OCI-M1 (cell line): Measurements from ENCODE around the gene TARBP1.
A peak's percentile ranks its signal among the peaks of the same experiment; 100 is the strongest.
"Not testable (repeated sequence)": the region's sequence is repeated elsewhere in the genome, so short reads cannot be mapped to it uniquely, and the experiment has no call there.

Experiments
- DNase-seq: peaks from one replicate; lab custom pipeline; 2025; lab: John Stamatoyannopoulos, UW

The TARBP1 gene

DNA sequence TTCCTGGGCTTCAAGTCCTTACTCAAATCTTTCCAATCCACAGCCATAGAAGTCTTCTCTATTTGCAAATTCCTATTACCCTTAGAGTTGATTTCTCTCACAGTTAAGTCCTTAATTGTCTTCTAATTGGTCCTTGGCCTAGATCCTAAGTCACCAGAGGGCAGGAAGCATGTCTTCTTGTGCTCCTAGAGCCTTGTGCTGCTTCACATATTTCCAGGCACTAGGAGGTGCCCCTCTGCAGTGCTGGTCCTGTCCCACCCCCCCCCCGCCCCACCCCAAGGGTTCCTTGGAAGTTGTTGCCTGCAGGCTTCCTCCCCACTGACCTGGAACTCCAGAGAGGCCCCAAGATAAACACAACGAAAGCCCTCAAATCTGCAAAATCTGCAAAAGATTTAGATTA lies 28.1 kb upstream of the TARBP1 start:
- DNase-seq = peak; percentile 49

DNA sequence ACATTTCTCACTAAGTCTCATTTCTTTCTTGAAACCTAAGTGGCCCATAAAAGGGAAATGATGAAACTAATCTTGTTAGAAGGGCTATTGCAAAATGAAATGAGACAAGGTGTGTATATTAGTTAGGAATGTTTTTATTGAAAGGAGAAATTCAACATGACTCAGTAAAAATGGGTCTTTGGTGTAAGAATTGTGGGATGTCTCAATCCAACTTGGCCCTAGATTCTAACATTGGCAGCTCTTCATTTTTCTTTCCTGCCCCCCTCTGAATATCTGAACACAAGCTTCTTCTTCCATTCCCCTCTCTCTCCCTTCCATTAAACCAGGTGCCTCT lies 26.8 kb upstream of the TARBP1 start:
- DNase-seq = no peak

DNA sequence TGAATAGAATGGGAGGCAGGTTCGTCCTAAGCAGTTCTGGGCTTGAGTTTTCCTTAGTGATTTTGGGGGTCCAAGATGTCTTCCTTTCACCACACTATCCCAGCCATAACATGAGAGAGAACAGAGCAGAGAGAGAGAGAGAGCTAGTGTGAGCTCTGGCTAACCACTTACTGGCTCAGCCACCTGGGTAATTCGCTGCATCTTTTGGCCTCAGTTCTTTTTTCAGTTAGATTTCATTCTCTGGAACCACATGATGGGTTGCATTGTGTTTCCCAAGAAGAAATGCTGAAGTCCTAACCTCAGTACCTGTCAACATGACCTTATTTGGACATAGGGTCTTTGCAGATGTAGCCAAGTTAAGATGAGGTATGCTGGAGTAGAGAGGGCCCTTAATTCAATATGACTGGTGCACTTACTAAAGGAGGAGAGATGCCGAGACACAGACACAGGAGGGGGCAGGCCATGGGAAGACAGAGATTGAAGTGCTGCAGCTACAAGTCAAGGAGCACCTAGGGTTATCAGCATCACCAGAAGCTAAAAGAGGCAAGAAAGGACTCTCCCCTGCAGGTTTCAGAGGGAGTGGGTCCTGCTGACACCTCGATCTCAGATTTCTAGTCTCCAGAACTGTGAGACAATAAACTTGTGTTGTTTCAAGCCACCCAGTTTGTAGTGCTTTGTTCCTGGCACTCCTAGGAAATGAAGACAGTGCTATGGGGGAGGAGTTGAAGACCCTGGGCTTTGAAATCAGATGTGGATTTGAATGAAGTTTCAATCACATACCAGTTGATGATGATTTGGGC lies 26.2 kb upstream of the TARBP1 start:
- no peak for DNase-seq

DNA sequence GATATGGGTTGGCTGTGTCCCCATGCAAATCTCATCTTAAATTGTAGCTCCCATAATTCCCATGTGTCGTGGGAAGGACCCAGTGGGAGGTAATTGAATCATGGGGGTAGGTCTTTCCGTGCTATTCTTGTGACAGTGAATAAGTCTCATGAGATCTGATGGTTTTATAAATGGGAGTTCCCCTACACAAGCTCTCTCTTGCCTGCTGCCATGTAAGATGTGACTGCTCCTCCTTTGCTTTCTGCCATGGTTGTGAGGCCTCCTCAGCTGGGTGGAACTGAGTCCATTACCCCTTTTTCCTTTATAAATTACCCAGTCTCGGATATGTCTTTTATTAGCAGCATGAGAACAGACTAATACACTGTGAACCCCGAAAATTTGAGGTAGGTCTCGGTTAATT lies 25.3 kb upstream of the TARBP1 start:
- DNase-seq = not testable (repeated sequence)

DNA sequence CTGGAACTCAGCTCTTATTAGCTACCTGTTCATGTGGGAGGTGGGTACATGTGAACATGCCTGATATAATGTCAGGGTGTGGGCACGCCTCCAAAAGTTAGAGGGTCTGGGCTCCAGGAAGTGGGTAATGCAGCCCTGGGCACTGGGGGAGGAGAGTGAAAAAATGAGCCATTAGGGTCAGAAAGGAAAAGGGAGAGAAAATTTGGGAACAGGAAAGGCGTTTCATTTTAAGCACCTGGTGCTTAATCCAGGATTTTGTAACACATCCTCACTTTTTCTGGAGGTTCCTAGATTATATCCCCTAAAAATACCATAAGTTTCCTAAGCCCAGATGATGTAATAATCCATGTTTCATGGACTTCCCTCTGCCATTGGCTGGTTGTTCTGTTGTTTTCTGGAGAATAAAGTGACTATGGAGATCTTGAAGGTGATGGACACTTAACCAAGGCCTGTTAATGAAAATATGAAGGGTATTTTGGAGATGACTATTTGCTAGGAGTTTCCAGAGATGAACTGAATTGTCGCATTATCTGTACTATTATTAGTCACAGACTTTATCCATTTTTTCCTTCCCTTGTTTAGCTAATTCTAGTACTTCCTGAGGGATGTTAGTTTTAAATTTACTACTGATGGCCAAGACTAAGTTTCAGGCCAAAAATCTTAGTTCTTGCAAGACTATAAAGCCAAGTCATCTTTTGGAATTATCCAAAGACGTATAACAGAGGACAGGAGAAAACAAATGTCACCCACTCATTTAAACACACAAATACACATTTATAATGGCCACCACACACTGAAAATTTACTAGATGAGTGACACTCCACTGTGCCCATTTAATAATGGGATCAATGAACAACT lies 24.4 kb upstream of the TARBP1 start:
- no peak for DNase-seq

DNA sequence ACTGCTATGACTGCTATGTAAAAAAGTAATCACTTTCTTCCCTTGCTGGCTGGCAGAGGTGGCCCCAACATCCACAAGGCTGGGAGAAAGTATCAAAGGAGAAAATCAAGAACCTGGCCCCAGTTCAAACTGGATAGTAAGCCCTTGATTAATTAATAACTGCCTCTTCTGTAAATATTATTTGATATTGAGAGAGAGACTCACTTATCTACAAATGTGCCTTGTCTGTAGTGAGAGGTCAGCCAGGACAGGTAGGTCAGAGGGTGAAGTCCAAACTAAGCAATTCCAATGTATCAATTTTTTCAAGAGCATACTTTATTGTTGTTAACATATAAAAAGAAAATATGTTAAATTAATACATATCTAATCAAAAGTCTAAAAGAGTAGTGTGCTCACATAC lies 23.8 kb upstream of the TARBP1 start:
- DNase-seq = no peak

DNA sequence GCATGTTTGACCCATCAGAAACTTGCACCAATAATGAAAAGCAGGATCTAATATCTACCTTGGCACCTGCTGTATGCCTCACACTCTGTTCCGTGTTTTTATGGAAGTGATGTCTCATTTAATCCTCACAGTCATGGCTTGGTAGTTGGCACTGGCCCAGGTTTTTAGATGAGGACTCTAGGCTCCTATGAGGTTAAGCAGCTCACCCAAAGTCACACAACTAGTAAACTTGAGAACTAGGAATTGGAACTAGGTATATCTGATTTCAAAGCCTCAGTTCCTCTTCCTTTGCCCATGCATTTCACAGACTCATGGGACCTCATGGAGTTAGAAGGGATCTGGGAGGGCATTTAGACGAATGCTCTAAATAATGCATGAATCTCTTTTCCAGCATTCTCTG lies 21.3 kb upstream of the TARBP1 start:
- DNase-seq = peak; percentile 54

DNA sequence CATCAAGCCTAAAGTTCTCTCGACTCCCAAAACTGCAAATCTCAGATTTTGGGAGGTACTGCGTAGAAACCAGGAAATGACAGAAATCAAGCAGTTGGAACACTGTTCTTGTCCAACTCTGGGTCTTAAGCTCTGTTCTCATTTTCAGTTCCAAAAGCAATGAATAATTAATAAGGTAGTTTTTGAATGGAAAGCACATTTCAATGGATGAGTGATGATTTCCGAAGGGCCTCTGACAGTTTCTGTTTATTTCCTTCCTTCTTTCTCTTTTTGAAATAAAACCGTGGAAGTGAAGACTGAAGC lies 20.9 kb upstream of the TARBP1 start:
- no peak for DNase-seq

DNA sequence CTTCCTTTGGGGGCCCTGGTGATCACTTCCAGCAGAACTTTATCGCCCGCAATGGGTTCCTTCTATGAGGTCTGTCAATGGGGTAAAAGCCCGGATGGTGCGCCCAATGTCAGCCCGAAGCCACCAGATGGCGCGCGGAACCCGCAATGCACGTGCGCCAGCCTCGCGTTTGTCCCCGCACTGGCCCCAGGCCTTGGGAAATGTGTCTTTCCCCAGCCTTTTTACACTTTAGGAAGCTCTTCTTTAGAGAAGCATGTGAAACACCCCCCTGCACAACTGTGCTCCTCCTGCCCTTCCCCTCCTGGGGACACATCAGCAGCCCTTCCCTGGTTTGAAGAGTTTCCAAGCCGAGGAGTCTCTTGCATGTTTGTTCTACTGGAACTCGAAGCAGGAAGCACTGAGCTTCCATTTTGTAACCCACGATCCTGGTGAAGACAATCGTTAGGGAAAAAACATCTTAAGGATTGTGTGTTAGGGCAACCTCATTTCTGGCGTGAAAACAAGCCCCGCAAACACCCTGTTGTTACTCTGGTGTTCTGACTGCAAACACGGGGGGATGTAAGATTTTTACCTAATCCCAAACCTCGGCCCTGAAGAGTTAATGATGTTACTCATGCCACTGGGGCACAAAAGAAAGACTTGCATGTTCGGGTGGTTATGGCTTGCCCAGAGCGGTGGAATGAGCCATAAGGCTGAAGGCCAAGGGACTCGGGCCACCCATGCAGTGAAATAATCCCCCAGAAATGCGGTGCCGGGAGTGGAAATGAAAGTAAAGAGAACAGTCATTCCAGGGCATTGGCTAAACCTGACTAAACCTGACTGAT lies 20.4 kb upstream of the TARBP1 start:
- DNase-seq = peak; percentile 96

DNA sequence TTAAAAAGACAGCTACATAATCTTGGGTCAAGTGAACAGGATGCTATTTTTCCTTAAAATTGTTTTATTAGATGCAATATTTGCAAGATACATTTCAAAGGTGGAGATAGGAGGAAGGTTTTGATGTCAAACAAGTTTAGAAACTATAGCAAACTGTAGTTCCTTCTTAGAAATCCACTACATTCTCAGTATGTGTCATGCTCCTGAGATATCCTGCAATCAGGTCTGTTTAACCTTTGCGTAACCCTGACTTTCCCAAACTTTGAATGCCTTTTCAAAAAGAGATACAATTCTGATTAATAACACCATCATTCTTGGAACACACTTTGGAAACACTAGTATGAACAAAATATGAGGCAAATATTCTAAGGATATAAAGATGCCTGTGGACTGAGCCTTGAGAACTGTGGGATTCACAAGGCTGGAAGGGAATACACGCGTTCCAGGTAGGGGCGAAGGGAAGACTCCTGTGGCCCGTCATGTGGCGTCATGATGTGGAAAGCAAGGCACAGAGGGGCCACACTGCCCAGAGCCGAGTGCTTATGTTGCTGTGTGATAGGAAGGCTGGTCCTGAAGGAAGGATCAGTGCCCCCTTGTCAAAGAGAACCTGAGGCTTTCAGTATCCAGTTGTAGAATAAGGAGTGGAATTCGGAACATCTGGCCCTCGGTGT lies 19.6 kb upstream of the TARBP1 start:
- DNase-seq = peak; percentile 63

DNA sequence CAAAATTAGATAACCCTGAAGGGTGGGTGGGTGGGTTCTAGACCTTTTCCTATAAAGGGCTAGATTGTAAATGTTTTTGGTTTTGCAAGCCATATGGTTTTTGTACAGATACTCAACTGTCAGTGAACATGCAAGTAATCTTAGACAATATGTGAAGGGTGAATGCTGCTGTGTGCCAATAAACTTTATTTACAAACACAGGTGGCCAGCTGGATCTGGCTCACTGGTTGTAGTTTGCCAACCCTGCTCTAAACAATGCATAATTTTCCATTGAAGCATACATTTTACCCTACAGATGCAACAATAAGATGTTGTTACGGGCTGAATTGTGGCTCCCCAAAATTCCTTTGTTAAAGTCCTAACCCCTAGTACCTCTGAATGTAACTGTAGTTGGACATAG lies 18.6 kb upstream of the TARBP1 start:
- no peak for DNase-seq

DNA sequence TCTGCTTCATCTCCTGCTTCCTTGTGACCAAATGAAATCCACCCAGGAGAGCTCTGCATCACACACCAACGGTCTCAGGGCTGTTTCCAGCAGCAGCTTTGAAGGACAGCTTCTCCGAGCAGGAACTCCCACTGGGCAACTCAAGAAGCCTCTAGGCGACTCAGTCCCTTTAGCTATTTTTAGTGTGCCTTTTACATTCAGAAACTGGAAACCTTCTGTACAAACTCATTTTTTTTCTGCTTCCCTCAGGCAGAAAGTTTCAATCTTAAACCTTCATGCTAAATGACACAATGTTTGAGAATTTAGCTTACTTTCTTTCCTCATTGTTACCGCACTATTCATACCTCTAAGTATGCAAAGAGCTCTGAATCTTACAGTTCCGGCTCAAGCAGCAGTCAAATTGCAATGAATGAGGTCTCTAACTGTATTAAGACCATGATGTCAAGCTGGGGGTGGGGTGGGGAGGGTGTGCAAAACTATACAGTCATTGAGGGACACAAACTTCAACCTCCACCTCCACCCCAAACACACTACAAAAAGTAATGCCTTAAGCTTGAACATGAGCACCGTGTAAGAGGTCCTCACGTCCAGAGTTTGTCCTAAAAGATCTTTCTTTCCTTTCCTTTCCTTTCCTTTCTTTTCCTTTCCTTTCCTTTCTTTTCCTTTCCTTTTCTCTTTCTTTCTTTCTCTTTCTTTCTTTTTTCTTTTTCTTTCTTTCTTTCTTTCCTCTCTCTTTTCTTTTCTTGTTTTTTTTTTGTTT lies 16.4 kb upstream of the TARBP1 start:
- DNase-seq = no peak

DNA sequence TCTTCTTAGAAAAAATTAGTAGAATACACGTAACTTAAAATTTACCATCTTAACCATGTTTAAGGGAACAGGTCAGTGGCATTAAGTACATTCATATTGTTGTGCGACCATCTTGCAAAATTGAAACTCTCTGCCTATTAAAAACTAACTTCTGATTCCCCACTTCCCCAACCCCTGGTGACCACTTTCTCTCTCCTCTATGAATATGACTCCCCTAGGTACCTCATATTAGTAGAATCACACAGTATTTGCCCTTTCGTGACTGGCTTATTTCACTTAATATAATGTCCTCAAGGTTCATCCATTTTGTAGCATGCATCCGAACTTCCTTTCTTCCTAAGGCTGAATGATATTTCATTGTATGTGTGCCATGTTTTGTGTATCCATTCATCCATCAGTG lies 15.1 kb upstream of the TARBP1 start:
- DNase-seq = no peak

DNA sequence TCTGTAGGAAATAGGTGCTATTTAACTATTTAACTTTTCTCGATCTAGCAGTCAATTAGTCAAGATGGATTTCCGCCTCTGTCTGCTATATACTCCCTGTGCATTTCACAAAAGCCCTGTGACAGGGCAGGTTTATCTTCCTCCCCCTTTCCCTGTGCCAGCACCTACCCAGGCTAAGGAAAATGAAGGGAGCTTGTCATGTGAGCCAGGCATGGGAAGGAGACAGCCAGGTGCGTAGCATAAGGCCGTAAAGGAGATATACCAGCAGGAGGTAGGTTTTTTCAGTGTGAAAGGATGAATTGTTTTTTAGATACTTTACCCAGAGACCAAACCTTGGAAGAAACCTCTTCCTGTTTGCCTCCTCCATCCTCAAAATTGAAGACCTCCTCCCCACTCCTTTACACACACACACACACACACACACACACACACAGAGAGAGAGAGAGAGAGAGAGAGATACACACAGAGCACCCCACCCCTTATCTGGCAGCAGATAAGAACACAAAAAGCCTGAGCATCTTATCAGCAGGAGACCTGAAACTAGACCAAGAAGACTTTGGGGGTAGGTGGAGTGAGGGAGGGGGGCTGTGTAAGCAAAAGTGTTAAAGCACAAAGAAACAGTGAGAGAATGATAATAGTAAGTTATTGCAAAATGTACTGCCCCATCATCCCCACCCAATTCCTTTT lies 12.0 kb upstream of the TARBP1 start:
- DNase-seq = peak; percentile 87

DNA sequence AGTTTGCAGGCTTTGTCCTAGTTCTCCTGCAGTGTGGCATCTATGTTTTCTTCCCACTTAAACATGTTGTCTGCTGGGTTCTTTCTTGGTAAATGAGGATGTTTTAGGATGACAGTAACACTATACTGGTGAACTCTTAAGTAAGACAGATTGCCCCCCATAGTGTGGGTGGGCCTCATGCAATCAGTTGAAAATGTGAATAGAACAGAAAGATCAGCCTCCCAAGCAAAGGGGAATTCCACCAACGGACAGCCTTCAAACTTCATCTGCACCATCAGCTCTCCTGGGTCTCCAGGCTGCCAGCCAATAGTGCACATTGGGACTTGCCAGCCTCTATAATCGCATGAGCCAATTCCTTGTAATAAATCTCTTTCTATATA lies 10.7 kb upstream of the TARBP1 start:
- no peak for DNase-seq

DNA sequence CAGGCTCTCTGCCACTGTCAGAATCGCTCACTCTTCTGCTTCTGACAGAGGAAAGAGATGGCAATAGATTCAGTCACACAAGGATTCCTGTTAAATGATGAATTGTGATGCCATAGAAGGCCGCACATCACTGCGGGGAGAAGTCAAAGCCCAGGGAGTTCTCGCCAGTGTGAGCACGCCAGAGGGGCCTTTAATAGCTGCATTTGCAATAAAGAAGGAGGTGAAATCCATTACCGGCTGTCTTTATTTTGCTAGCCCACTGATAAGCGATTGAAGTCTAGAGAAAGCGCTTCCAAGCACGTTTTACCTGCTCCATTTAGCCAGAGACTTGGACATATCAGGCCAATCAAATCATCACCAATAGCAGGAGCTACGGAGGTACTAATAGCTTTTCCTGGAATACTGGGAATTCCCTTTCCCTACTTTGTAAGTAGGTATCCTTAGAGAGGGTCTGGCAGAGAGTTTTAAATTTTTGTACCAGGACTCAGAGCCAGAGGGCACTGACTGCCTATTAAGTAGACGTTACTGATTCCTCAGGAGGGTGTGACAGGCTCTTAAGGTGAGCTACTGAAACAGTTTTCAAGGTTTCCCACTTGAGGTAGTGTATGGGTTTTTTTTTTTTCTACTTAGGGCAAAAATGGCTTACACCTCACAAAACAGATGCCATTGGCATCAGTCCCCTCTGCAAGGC lies 10.2 kb upstream of the TARBP1 start:
- DNase-seq = no peak

DNA sequence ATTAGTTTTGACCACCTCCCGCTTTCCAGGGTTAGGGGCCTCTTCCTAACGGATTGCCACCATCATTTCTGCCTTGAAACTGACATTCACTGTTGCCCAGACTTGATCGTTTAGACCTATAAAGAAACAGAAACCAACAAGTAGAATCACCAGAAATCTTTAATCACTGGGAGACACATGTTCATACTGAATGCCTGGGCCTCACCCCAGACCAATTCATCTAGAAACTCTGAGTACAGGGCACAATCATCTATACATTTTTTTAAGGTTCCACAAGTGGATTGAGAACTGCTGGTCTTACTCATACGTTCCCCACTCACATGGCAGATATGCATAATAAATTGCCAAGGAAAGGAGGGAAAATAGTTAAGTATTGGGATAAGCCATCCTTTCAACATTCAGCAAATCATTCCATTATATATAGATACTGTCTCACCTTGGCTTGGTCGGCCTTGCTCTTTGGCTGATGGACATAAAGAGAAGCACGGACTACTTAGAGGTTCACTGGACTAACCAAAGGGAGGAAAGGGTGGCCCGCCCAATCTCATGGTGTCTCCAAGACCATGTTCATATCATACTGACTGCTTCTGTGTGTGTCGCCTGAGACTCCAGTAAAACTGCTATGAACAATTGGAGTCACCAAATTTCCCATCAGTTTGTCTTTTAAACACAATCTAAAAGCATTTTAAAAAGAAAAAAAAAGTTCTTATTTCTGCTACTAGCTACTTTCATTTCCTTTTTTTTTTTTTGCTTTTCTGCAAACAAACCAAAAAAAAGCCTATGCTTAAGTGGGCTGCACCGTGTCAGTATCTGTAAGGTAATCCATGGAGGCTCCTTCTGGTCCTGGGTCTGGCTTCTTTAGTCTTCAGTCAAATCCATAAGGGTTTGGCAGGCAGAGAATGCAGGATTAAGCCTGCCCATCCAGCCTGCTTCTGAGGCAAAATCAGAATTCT lies 9.4 kb upstream of the TARBP1 start:
- DNase-seq = peak; percentile 88

DNA sequence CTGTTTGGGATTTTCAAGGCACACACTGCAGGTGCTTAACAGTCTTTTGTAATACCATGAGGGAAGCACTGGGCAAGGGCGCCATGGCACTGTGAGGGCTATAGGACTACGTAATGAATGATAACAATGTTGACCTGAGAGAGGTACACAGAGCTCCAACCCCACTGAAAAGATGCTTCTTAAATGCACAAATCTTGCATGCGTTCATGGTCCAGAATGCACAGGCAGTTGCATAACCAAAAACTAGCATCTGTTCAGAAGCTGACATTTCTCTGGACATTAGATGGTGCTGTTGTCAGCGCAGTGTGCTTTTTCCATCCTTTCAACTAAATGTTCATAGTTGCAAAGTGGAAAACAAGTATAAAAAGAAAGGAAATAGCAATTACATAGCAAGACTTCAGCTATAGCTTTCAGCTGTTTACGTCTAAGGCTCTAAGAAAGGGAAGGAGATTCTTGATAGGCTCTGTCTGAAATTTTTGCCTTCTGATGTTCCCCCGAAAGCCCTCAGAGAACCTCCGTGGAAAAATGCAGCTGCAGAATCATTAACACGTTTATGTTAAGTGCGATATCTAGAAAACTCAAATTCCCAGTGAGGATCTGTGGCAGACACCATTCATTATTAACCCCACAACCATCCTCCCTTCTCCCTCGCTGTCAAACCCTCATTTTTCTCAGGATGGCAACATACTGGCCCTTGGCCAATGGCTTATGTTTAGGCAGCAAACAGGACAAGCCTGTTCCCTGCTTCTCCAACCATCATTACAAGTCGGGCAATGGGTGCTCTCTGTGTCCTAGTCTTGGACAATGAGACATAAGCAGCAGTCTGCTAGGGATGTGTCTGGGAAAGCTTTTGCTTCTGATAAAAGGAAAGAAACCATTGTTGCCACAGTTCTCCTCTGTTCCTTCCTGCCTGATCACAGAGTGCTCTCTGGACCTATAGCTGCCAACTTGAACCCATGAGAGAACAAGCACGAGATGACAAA lies 8.2 kb upstream of the TARBP1 start:
- peak; percentile 89 for DNase-seq
